Measurements from ENCODE around the gene RAD50. TPM values are rescaled to one million over a fixed set of nuclear protein-coding genes. Genes with fewer than 3 reads are reported as not detected.

Gene RAD50
- total and polyA plus RNA-seq, 10 of the 15 experiments (the other 5 are each of a cell fraction or from before 2014, with no cell fraction given): 12.8 to 68.6 (median 47.0) TPM

GRCh38 chr5:132666310-132667123, 109.7 kb downstream of the RAD50 start:
- Histone ChIP-seq H3K9me3 (replicated peaks; ENCODE audit: control insufficient read depth, insufficient read depth, low read length) (no peaks in the 10 kb centered on the region), H3K4me1 (ENCODE audit: control insufficient read depth, insufficient read depth, low read length) (peaks cover 38% of the 10 kb centered on the region), H4K20me1 (ENCODE audit: control insufficient read depth, insufficient read depth) (no peaks in the 10 kb centered on the region), H3K27ac (ENCODE audit: control insufficient read depth, insufficient read depth) (no peak overlapping the region), H3K4me3 (no peak overlapping the region), H3K79me2 (ENCODE audit: control insufficient read depth, insufficient read depth, low read length) (no peaks in the 10 kb centered on the region), H2AFZ (ENCODE audit: control insufficient read depth, low read depth, low read length) (no peak overlapping the region), H3K27me3 (replicated peaks in 1 of 2; ENCODE audit: control insufficient read depth in 2 of 2, insufficient read depth in 2 of 2, low read length in 1 of 2) (no peaks in the 10 kb centered on the region), H3K9ac (ENCODE audit: control insufficient read depth, insufficient read depth, low read length) (no peak overlapping the region), H3K36me3 (ENCODE audit: control insufficient read depth in 2 of 2, insufficient read depth in 2 of 2, low read length in 1 of 2) (no peaks in the 10 kb centered on the region), H3K4me2 (ENCODE audit: control insufficient read depth, insufficient read depth) (no peak overlapping the region)
- 0 out of 2 replicates have a peak, but pooled peaks have one; percentile 52 for TF ChIP-seq ZBTB4 (CRISPR knock-in tag; IDR thresholded peaks at IDR 0.05)
- peak; percentile 94 for TF ChIP-seq ZNF592 (IDR thresholded peaks at IDR 0.05)
- peak; percentile 78 for TF ChIP-seq ZNF687 (IDR thresholded peaks at IDR 0.05)
- no peak for TF ChIP-seq RFX5 (IDR thresholded peaks at IDR 0.05; ENCODE audit: low read depth, low read length)
- ChIA-PET CTCF (interaction anchor here (0.6 kb wide), 1 partner anchor 36 kb away, joined by 3 read pairs; no protein-coding TSS in a partner anchor), POLR2A (interaction anchor here (10.8 kb wide), 1 partner anchor 8 kb away, joined by 118 read pairs; the partner anchor contains the start of gene IL4), SMC1A (ENCODE audit: uncharacterized antibody, unreplicated experiment) (interaction anchor here (0.9 to 12.1 kb wide), 5 partner anchors 8 to 154 kb away, joined by 3 to 156 read pairs (median 3); partner anchors contain the start of gene IL4), RAD21 (ENCODE audit: unreplicated experiment) (interaction anchor here (0.8 to 1.4 kb wide), 3 partner anchors 9 to 71 kb away, joined by 3 to 5 read pairs (median 3); partner anchors contain the start of gene KIF3A)
- no TSS peak for BruUV-seq (replicated peaks)
- no peak for FAIRE-seq
- intact Hi-C loops (cut with micrococcal nuclease; ENCODE audit: unreplicated experiment) (no loop called here), in situ Hi-C loops (cut with MboI) (no loop called here)
- WGBS (ENCODE audit: insufficient coverage, insufficient replicate concordance, low lambda C conversion rate, missing lambda C conversion rate): 93% methylated on average over 16 of the region's 16 CpGs
- no peak for ATAC-seq
- DNase-seq (ENCODE audit: low read depth, low spot score): no peak

All from GM12878 (cell line).